ENCODE measurements around the gene TMOD1. TPM values are rescaled to one million over a fixed set of nuclear protein-coding genes. Genes with fewer than 3 reads are reported as not detected.
A peak's percentile ranks its signal among the peaks of the same experiment; 100 is the strongest.

Gene TMOD1
- total RNA-seq, 2 experiments from 2014 or later, result not detected

DNA sequence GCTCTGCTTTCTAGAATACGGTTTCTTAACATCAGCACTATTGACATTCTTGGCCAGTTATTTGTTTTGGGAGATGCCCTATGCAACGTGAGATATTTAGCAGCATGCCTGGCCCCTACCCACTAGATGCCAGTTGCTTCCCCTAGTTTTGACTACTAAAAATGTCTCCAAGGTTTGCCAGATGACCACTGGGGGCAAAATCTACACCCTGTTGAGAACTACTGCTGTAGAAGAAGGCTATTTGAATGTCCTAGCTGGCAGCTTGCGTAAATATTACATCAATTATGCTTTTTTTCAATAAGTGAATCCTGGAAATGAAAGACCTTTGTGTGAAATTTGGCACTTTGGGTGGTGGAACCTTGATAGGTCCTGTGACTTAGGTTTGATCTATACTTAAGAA is 137.2 kb downstream of the TMOD1 start:
- H3K9me3 ChIP-seq (ENCODE audit: low read length), result no peaks in the 10 kb centered on the region
- peaks cover 76% of the 10 kb centered on the region for H3K36me3 ChIP-seq (ENCODE audit: insufficient read depth, low read length)
- peak overlapping the region; percentile 27 for H3K4me2 ChIP-seq (ENCODE audit: low read length)
- H3K4me1 ChIP-seq (ENCODE audit: insufficient read depth, low read length, poor library complexity, severe bottlenecking), result peaks cover 36% of the 10 kb centered on the region
- H4K20me1 ChIP-seq (ENCODE audit: insufficient read depth, low read length), result peaks cover 50% of the 10 kb centered on the region
- DNase-seq (ENCODE audit: low spot score), result peak; percentile 6
- ChIA-PET POLR2A (interaction anchor here (0.7 to 1.6 kb wide), 2 partner anchors 9 to 1959 kb away, joined by 3 to 5 read pairs; no protein-coding TSS in a partner anchor), CTCF (ENCODE audit: unreplicated experiment) (no interaction called here)
- intact Hi-C loops (cut with micrococcal nuclease; ENCODE audit: unreplicated experiment), result loop anchor here (10.0 kb wide), 1 partner anchor 1224 kb away; the partner anchor contains the start of gene ZNF367
- peaks cover 93% of the 10 kb centered on the region for H3K79me2 ChIP-seq (ENCODE audit: insufficient read depth, low read depth, low read length)
- H2AFZ ChIP-seq (ENCODE audit: low read length), result no peak overlapping the region
- no peaks in the 10 kb centered on the region for H3K9me2 ChIP-seq (ENCODE audit: insufficient read depth, low read length)
- TF ChIP-seq CTCF (conservative IDR thresholded peaks at IDR 0.05; ENCODE audit: low read length) (peak; percentile 56), EZH2phosphoT487 (IDR thresholded peaks at IDR 0.05; ENCODE audit: borderline replicate concordance, low read depth, low read length) (no peak)
- no peak overlapping the region for H3K27ac ChIP-seq (ENCODE audit: low read depth, low read length, poor library complexity, severe bottlenecking)
- H3K4me3 ChIP-seq (ENCODE audit: low read depth, low read length, poor library complexity, severe bottlenecking), result no peak overlapping the region
- BruUV-seq (replicated peaks), result no TSS peak

GRCh38 chr9:97640325-97640724 is 138.9 kb downstream of the TMOD1 start:
- Histone ChIP-seq H3K4me2 (ENCODE audit: low read length) (no peak overlapping the region), H4K20me1 (ENCODE audit: insufficient read depth, low read length) (peaks cover 40% of the 10 kb centered on the region), H3K27ac (ENCODE audit: low read depth, low read length, poor library complexity, severe bottlenecking) (no peak overlapping the region), H3K9me2 (ENCODE audit: insufficient read depth, low read length) (no peaks in the 10 kb centered on the region), H3K79me2 (ENCODE audit: insufficient read depth, low read depth, low read length) (peaks cover 78% of the 10 kb centered on the region), H3K9me3 (ENCODE audit: low read length) (no peaks in the 10 kb centered on the region), H3K4me1 (ENCODE audit: insufficient read depth, low read length, poor library complexity, severe bottlenecking) (peaks cover 28% of the 10 kb centered on the region), H3K36me3 (ENCODE audit: insufficient read depth, low read length) (peaks cover 90% of the 10 kb centered on the region), H3K4me3 (ENCODE audit: low read depth, low read length, poor library complexity, severe bottlenecking) (no peak overlapping the region), H2AFZ (ENCODE audit: low read length) (no peak overlapping the region)
- TF ChIP-seq CTCF (conservative IDR thresholded peaks at IDR 0.05; ENCODE audit: low read length) (no peak), EZH2phosphoT487 (IDR thresholded peaks at IDR 0.05; ENCODE audit: borderline replicate concordance, low read depth, low read length) (no peak)
- no TSS peak for BruUV-seq (replicated peaks)
- CTCF ChIA-PET (ENCODE audit: unreplicated experiment), result interaction anchor here (0.5 kb wide), 1 partner anchor 151 kb away, joined by 3 read pairs; no protein-coding TSS in a partner anchor
- intact Hi-C loops (cut with micrococcal nuclease; ENCODE audit: unreplicated experiment), result no loop called here
- POLR2A ChIA-PET, result interaction anchor here (0.7 kb wide), 1 partner anchor 16 kb away, joined by 3 read pairs; no protein-coding TSS in a partner anchor
- no peak for DNase-seq (ENCODE audit: low spot score)

- ChIA-PET POLR2A (interaction anchor here (0.6 to 1.6 kb wide), 7 partner anchors 10 to 276 kb away, joined by 3 to 13 read pairs (median 5); partner anchors contain the start of genes NCBP1 and TSTD2), CTCF (ENCODE audit: unreplicated experiment) (interaction anchor here (0.9 to 1.1 kb wide), 2 partner anchors 12 to 14 kb away, joined by 3 read pairs; partner anchors contain the start of gene NCBP1)
- Histone ChIP-seq H4K20me1 (ENCODE audit: insufficient read depth, low read length) (0 out of 2 replicates have a peak, but pooled peaks cover 10% of the 10 kb centered on the region), H3K79me2 (ENCODE audit: insufficient read depth, low read depth, low read length) (peaks cover 24% of the 10 kb centered on the region; the same call in 1 of the 2 replicates), H3K4me2 (ENCODE audit: low read length) (no peak overlapping the region), H3K36me3 (ENCODE audit: insufficient read depth, low read length) (peaks cover 97% of the 10 kb centered on the region), H3K27ac (ENCODE audit: low read depth, low read length, poor library complexity, severe bottlenecking) (no peak overlapping the region), H3K9me2 (ENCODE audit: insufficient read depth, low read length) (no peaks in the 10 kb centered on the region), H3K9me3 (ENCODE audit: low read length) (no peaks in the 10 kb centered on the region), H3K4me3 (ENCODE audit: low read depth, low read length, poor library complexity, severe bottlenecking) (no peak overlapping the region), H3K4me1 (ENCODE audit: insufficient read depth, low read length, poor library complexity, severe bottlenecking) (no peaks in the 10 kb centered on the region), H2AFZ (ENCODE audit: low read length) (no peak overlapping the region)
- no TSS peak for BruUV-seq (replicated peaks)
- DNase-seq (ENCODE audit: low spot score), result no peak
- TF ChIP-seq EZH2phosphoT487 (IDR thresholded peaks at IDR 0.05; ENCODE audit: borderline replicate concordance, low read depth, low read length), result no peak
- intact Hi-C loops (cut with micrococcal nuclease; ENCODE audit: unreplicated experiment), result loop anchor here (2.0 kb wide), 1 partner anchor 15 kb away; no protein-coding TSS in a partner anchor
Observed at GRCh38 chr9:97645720-97646119, 144.3 kb downstream of the TMOD1 start.

Data from OCI-LY7 (cell line).